Esophagus squamous epithelium (tissue), 5 donors: ENCODE data around the gene DBI. TPM values are rescaled to one million over a fixed set of nuclear protein-coding genes. Genes with fewer than 3 reads are reported as not detected.

Experiments
- DNase-seq: peaks from one replicate; lab custom pipeline; 2025; lab: John Stamatoyannopoulos, UW
- H3K27ac ChIP-seq, 4 donors: fragments of 200-600 bp; sonication (generic); one replicate each; pipeline ENCODE4 v1.5.1; 2016 to 2019; ENCODE audit warnings: mild to moderate bottlenecking in 1 of 4
- H3K27me3 ChIP-seq, 4 donors: fragments of 200-600 bp; sonication (generic); 1 replicate in 3 of 4; 2 replicates in 1 of 4; pipeline versions ENCODE4 v1.5.1 to v1.6.0; 2017 to 2021; ENCODE audit warnings: antibody characterized with exemption in 1 of 4
- H3K36me3 ChIP-seq, 3 donors: fragments of 200-600 bp; sonication (generic); one replicate each; pipeline ENCODE4 v1.5.1; 2016 to 2019
- H3K4me1 ChIP-seq, 3 donors: fragments of 200-600 bp; sonication (generic); one replicate each; pipeline ENCODE4 v1.5.1; 2017 to 2019
- H3K4me3 ChIP-seq, 4 donors: fragments of 200-600 bp; sonication (generic); 1 replicate in 3 of 4; 2 replicates in 1 of 4; pipeline ENCODE4 v1.5.1; 2016 to 2019; ENCODE audit warnings: mild to moderate bottlenecking in 2 of 4, moderate library complexity in 1 of 4
- H3K9me3 ChIP-seq, 3 donors: fragments of 200-600 bp; sonication (generic); one replicate each; pipeline ENCODE4 v1.5.1; 2016 to 2019
- POLR2A ChIP-seq, 4 donors: fragments of 450-650 bp; IDR thresholded peaks; one replicate each; pipeline ENCODE4 v1.6.1; 2017; ENCODE audit warnings: antibody characterized with exemption in 4 of 4, mild to moderate bottlenecking in 4 of 4, moderate library complexity in 3 of 4
- WGBS, 2 donors: methylation state at CpG; one replicate each; pipeline ENCODE4 v1.1.5; 2018; 5-methylcytosine and 5-hydroxymethylcytosine counted together
- intact Hi-C: fragments of 100-400 bp; cut with DNase I; formaldehyde crosslinking; loops from one replicate; pipeline ENCODE4 v1.15.0; 2022
- total RNA-seq, 4 donors: library from RNA; depleted of rRNA; stranded (reverse); fragments of >200 nt; gene quantifications; one replicate each; pipeline ENCODE4 v1.1.0, GENCODE V29; 2016
- TF ChIP-seq, protein P1 (sequence below), 6 experiments: fragments of 450-650 bp in 4 of 6; fragments of 200-600 bp in 2 of 6; sonication (generic) in 2 of 6; IDR thresholded peaks; one replicate each; pipeline ENCODE4 v1.5.1; 2016 to 2019; ENCODE audit warnings: antibody characterized with exemption in 6 of 6, mild to moderate bottlenecking in 4 of 6, moderate library complexity in 4 of 6
- donor health status: DM: yes; HTN: yes; CAD: no.

The DBI gene
- total RNA-seq, 4 donors from 2014 or later: 389 to 692 (median 411) TPM

GRCh38 chr2:119360423-119360966, 6.3 kb upstream of the DBI start:
- TF ChIP-seq POLR2A (IDR thresholded peaks at IDR 0.05): no peak
- TF ChIP-seq, protein P1, sequence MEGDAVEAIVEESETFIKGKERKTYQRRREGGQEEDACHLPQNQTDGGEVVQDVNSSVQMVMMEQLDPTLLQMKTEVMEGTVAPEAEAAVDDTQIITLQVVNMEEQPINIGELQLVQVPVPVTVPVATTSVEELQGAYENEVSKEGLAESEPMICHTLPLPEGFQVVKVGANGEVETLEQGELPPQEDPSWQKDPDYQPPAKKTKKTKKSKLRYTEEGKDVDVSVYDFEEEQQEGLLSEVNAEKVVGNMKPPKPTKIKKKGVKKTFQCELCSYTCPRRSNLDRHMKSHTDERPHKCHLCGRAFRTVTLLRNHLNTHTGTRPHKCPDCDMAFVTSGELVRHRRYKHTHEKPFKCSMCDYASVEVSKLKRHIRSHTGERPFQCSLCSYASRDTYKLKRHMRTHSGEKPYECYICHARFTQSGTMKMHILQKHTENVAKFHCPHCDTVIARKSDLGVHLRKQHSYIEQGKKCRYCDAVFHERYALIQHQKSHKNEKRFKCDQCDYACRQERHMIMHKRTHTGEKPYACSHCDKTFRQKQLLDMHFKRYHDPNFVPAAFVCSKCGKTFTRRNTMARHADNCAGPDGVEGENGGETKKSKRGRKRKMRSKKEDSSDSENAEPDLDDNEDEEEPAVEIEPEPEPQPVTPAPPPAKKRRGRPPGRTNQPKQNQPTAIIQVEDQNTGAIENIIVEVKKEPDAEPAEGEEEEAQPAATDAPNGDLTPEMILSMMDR (IDR thresholded peaks at IDR 0.05): no peak
- peaks cover 3 to 21% (median 5%) of the 10 kb centered on the region in 3 donors for H3K4me1 ChIP-seq
- no peaks in the 10 kb centered on the region for H3K36me3 ChIP-seq
- intact Hi-C loops: no loop called here
- DNase-seq: no peak
- no peak overlapping the region for H3K27ac ChIP-seq
- WGBS, 2 donors: 64 to 82% methylated on average over 2 of the region's 2 CpGs
- no peaks in the 10 kb centered on the region for H3K9me3 ChIP-seq
- no peaks in the 10 kb centered on the region for H3K27me3 ChIP-seq
- H3K4me3 ChIP-seq: no peak overlapping the region

DNA sequence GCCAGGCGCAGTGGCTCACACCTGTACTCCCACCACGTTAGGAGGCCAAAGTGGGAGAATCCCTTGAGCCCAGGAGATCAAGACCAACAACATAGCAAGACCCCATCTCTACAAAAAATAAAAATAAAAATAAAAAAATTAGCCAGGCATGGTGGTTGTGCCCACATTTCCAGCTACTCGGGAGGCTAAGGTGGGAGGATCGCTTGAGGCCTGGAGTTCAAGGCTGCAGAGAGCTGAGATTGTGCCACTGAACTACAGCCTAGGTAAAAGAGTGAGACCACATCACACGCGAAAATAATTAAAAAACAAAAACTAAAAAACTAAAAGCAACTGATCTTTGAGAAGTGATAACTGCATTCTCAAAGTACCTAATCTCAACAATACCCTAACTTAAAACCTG, 2.0 kb upstream of the DBI start:
- no peaks in the 10 kb centered on the region for H3K9me3 ChIP-seq
- intact Hi-C loops: no loop called here
- TF ChIP-seq POLR2A (IDR thresholded peaks at IDR 0.05): no peak
- TF ChIP-seq, protein P1 (IDR thresholded peaks at IDR 0.05): no peak
- H3K4me1 ChIP-seq: peaks cover 21 to 50% (median 23%) of the 10 kb centered on the region in 3 donors
- DNase-seq: no peak
- no peaks in the 10 kb centered on the region for H3K27me3 ChIP-seq
- H3K36me3 ChIP-seq: peaks cover 5 to 17% (median 11%) of the 10 kb centered on the region in 3 donors
- no peak overlapping the region for H3K4me3 ChIP-seq
- H3K27ac ChIP-seq: no peak overlapping the region
- 81 to 87% methylated on average over 6 of the region's 6 CpGs for WGBS, 2 donors

GRCh38 chr2:119365436-119365835, 1.3 kb upstream of the DBI start:
- intact Hi-C loops: no loop called here
- TF ChIP-seq, protein P1 (IDR thresholded peaks at IDR 0.05): no peak
- TF ChIP-seq POLR2A (IDR thresholded peaks at IDR 0.05): no peak
- H3K27ac ChIP-seq: peak overlapping the region; percentile 87 to 97 (median 92)
- no peaks in the 10 kb centered on the region for H3K9me3 ChIP-seq
- peaks cover 21 to 53% (median 23%) of the 10 kb centered on the region in 3 donors for H3K4me1 ChIP-seq
- H3K27me3 ChIP-seq: no peaks in the 10 kb centered on the region
- peak overlapping the region; percentile 68 to 82 (median 70) for H3K4me3 ChIP-seq
- WGBS, 2 donors: 50% methylated on average over 6 of the region's 6 CpGs
- peaks cover 6 to 24% (median 15%) of the 10 kb centered on the region in 3 donors for H3K36me3 ChIP-seq
- no peak for DNase-seq

DNA sequence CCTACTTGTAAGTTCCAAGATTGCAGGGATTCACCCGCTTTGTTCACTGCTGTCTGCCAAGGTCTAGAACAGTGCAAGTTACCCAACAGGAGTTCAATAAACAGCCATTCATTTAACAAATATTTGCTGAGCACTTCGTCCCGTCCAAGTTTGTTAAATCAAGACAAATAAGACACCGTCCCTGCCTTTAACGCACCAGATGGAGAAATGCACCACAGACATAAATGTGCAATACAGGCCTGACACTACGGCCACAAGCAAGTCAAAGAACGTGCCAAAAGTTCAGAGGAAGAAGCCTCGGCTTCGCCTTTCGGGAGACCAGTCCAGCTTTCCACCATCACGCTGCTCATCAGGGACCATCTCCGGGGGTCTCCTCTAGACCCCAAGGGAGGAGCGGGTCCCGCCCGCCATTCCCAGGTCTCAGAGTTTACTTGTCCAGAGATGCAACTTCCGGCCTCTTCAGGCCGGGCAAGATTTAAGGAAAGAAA, 572 bp upstream of the DBI start:
- Histone ChIP-seq H3K36me3 (peaks cover 13 to 31% (median 23%) of the 10 kb centered on the region in 3 donors), H3K4me1 (peaks cover 21 to 53% (median 23%) of the 10 kb centered on the region in 3 donors), H3K4me3 (peak overlapping the region; percentile 68 to 82 (median 70)), H3K9me3 (no peaks in the 10 kb centered on the region), H3K27me3 (no peaks in the 10 kb centered on the region), H3K27ac (peak overlapping the region; percentile 87 to 97 (median 92))
- no peak for DNase-seq
- 0 to 1% methylated on average over 12 to 16 of the region's 17 CpGs for WGBS, 2 donors
- intact Hi-C loops: no loop called here
- no peak for TF ChIP-seq POLR2A (IDR thresholded peaks at IDR 0.05)
- TF ChIP-seq, protein P1 (IDR thresholded peaks at IDR 0.05): no peak

DNA sequence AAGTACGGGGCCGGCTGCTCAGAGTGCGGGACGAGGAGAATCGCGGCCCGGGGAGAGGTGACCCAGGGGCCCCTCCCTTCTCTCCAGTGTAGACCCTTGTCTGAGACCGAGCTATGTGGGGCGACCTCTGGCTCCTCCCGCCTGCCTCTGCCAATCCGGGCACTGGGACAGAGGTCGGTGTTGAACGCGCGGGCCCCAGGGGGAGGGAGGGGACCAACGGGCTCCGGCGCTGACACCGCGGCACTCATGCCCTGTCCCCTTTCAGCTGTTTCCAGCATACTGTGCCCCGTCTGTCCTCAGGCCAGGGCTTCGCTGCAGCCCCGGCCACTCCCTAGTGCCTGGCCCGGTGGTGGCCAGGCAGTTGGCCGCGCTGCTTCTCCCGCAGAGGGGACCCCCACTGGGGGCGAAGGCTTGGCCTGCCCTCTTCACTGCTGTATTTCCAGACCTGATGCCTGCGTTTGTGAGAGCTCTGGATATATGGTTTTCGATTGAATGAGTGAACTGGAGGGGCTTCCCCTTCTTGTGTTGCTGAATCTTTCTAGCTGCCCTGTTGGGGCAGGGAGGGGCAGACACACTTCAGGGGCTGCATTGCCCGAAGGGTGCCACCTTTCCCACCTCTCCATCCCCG, 809 bp downstream of the DBI start:
- intact Hi-C loops: no loop called here
- Histone ChIP-seq H3K4me3 (peak overlapping the region; percentile 68 to 82 (median 70)), H3K4me1 (peaks cover 21 to 53% (median 23%) of the 10 kb centered on the region in 3 donors), H3K27me3 (no peaks in the 10 kb centered on the region), H3K9me3 (no peaks in the 10 kb centered on the region), H3K36me3 (peaks cover 24 to 45% (median 35%) of the 10 kb centered on the region in 3 donors), H3K27ac (peak overlapping the region; percentile 87 to 97 (median 92))
- WGBS, 2 donors: 2 to 55% methylated on average over 3 to 8 of the region's 32 CpGs
- no peak for TF ChIP-seq POLR2A (IDR thresholded peaks at IDR 0.05)
- TF ChIP-seq, protein P1 (IDR thresholded peaks at IDR 0.05): no peak
- DNase-seq: no peak
